Measurements from ENCODE around the gene DDB1. TPM values are rescaled to one million over a fixed set of nuclear protein-coding genes. Genes with fewer than 3 reads are reported as not detected.

Gene DDB1
- total RNA-seq, 1 donor from 2014 or later: 218 TPM

DNA sequence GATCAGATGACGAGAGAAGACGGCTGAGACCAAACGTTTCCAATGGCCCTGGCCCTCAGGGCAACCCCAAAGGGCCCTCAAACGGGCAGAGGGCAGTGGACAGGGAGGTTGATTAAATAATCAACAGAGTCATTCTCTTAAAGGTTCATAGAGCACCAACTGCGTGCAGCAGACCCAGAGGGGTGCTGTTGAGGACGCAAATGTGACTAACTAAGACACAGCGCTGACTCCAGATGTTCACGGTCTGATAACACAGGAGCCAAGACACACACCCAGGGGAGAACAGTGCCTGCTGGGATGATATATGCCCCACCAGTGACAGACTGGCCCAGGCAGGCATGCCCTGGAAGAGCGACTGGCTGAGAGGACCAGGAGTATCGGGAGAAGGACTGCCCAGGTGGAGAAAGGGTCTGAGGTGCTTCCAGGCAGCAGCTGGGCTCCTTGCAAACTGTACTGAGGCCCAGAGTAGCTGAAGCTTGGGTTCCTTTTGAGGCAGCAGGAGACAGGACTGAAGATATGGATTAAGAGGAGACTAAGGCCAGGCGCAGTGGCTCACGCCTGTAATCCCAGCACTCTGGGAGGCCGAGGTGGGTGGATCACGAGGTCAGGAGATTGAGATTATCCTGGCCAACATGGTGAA, 45.4 kb downstream of the DDB1 start:
- no peaks in the 10 kb centered on the region for H3K36me3 Mint-ChIP-seq (ENCODE audit: low read depth)
- ChIA-PET CTCF (no interaction called here), POLR2A (no interaction called here)
- H3K4me3 Mint-ChIP-seq: no peak overlapping the region
- ATAC-seq (ENCODE audit: low read depth) (no peak), DNase-seq (no peak)
- H3K27me3 Mint-ChIP-seq: peaks cover 2% of the 10 kb centered on the region
- TF ChIP-seq, protein P1, sequence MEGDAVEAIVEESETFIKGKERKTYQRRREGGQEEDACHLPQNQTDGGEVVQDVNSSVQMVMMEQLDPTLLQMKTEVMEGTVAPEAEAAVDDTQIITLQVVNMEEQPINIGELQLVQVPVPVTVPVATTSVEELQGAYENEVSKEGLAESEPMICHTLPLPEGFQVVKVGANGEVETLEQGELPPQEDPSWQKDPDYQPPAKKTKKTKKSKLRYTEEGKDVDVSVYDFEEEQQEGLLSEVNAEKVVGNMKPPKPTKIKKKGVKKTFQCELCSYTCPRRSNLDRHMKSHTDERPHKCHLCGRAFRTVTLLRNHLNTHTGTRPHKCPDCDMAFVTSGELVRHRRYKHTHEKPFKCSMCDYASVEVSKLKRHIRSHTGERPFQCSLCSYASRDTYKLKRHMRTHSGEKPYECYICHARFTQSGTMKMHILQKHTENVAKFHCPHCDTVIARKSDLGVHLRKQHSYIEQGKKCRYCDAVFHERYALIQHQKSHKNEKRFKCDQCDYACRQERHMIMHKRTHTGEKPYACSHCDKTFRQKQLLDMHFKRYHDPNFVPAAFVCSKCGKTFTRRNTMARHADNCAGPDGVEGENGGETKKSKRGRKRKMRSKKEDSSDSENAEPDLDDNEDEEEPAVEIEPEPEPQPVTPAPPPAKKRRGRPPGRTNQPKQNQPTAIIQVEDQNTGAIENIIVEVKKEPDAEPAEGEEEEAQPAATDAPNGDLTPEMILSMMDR (IDR thresholded peaks at IDR 0.05): no peak
- H3K27ac Mint-ChIP-seq: no peak overlapping the region
- H3K4me1 Mint-ChIP-seq: no peaks in the 10 kb centered on the region
- intact Hi-C loops (cut with micrococcal nuclease): no loop called here
- peaks cover 3% of the 10 kb centered on the region for H3K9me3 Mint-ChIP-seq

- Mint-ChIP-seq H3K27ac (no peak overlapping the region), H3K9me3 (peaks cover 5% of the 10 kb centered on the region), H3K4me3 (no peak overlapping the region), H3K27me3 (no peaks in the 10 kb centered on the region), H3K36me3 (ENCODE audit: low read depth) (no peaks in the 10 kb centered on the region), H3K4me1 (no peaks in the 10 kb centered on the region)
- DNase-seq: no peak
- ChIA-PET CTCF (no interaction called here), POLR2A (no interaction called here)
- intact Hi-C loops (cut with micrococcal nuclease): no loop called here
- TF ChIP-seq, protein P1 (IDR thresholded peaks at IDR 0.05): no peak
- no peak for ATAC-seq (ENCODE audit: low read depth)
These were observed 49.3 kb downstream of the DDB1 start for GRCh38 chr11:61283613-61284012.

- ChIA-PET POLR2A (interaction anchor here (0.5 to 1.0 kb wide), 2 partner anchors 11 to 12 kb away, joined by 3 read pairs; no protein-coding TSS in a partner anchor), CTCF (no interaction called here)
- H3K4me1 Mint-ChIP-seq: no peaks in the 10 kb centered on the region
- TF ChIP-seq, protein P1 (IDR thresholded peaks at IDR 0.05): no peak
- no peaks in the 10 kb centered on the region for H3K36me3 Mint-ChIP-seq (ENCODE audit: low read depth)
- H3K27ac Mint-ChIP-seq: no peak overlapping the region
- intact Hi-C loops (cut with micrococcal nuclease): no loop called here
- no peak for DNase-seq
- H3K9me3 Mint-ChIP-seq: peaks cover 5% of the 10 kb centered on the region
- H3K4me3 Mint-ChIP-seq: no peak overlapping the region
- H3K27me3 Mint-ChIP-seq: no peaks in the 10 kb centered on the region
- peak; percentile 37 for ATAC-seq (ENCODE audit: low read depth)
These were observed 51.2 kb downstream of the DDB1 start for GRCh38 chr11:61281581-61282250.

DNA sequence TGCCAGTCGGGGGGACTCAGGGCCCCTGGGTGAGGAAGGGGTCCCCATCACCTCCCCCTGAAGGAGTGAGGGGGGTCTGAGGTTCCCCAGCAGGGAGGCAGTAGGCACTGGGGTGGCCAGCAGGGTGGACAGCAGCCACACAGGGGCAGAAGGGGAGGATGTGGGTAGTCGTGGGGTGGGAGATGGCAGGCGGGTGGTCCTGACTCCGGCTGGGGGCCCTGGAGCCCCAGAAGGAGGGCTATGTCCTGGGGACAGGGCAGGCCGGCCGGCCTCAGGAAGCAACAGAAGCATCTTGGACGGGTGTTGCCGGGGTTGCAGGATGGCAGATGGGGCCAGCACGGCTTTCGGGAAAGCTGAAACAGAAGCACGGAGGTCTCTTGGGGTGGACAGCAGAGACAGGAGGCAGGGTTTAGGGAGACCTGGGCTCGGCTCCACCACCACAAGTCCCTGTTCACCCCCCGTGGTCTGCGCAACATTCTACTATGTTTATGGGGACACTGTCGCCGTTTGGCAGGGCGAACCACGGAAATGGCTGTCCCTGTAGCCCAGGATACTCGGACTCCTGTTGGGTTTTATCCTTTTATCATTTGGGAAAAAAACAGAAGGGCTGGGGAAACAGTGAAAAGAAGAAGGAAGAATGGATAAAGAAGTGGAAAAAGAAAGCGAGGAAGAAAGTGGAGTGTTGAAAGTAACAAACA, 51.9 kb downstream of the DDB1 start:
- ATAC-seq (ENCODE audit: low read depth) (no peak), DNase-seq (no peak)
- no peaks in the 10 kb centered on the region for H3K36me3 Mint-ChIP-seq (ENCODE audit: low read depth)
- no peaks in the 10 kb centered on the region for H3K4me1 Mint-ChIP-seq
- intact Hi-C loops (cut with micrococcal nuclease): no loop called here
- ChIA-PET POLR2A (interaction anchor here (0.5 to 1.0 kb wide), 2 partner anchors 12 to 13 kb away, joined by 3 read pairs; no protein-coding TSS in a partner anchor), CTCF (no interaction called here)
- no peak overlapping the region for H3K4me3 Mint-ChIP-seq
- no peaks in the 10 kb centered on the region for H3K27me3 Mint-ChIP-seq
- H3K9me3 Mint-ChIP-seq: peaks cover 5% of the 10 kb centered on the region
- TF ChIP-seq, protein P1 (IDR thresholded peaks at IDR 0.05): no peak
- no peak overlapping the region for H3K27ac Mint-ChIP-seq

Measured in activated B cell treated with CpG ODN at 0.5 μM for 24 hours (primary cell).